ENCODE results near the gene SOX13.
"Not testable (repeated sequence)": the region's sequence is repeated elsewhere in the genome, so short reads cannot be mapped to it uniquely, and the experiment has no call there.

The SOX13 gene

GRCh38 chr1:204087893-204088528 is 15.1 kb downstream of the SOX13 start:
- DNase-seq: no peak

- no peak for DNase-seq
Observed at GRCh38 chr1:204088596-204088995, 15.7 kb downstream of the SOX13 start.

DNA sequence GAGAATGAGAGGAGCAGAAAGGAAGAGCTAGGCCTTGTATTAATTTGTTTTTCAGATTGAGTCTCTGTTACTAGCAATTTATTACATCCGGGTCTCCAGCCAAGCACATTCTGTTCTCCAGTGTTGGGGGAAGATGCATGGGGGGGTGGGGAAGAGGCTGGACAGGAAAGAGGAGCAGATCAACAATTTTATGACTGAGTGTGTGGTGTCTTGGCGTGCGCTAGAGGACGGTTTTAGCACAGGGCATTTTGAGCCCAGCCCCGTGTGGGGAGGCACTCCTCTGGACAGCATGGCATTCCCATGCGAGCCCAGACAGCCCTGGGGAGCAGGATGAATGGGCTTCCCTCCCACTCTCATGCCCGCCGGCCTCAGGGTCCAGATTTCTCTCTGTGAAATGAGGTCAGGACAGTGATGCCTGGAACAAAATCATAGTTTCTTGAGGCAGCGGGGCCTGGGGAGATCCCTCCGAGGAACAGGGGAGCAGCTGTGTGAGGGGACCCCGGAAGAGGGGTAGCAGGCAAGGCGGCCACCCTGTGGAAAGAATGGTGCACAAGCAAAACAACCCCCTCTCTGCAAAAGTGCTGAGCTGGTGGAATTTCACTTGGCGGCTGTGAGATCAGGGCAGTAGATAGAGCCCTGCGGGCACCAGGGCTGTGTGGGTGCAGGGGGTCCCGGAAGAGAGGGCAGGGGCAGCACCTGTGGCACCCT is 16.3 kb downstream of the SOX13 start:
- no peak for DNase-seq

GRCh38 chr1:204090132-204090531 is 17.2 kb downstream of the SOX13 start:
- not testable (repeated sequence) for DNase-seq

- no peak for DNase-seq
Observed at GRCh38 chr1:204091066-204091465, 18.2 kb downstream of the SOX13 start.

DNA sequence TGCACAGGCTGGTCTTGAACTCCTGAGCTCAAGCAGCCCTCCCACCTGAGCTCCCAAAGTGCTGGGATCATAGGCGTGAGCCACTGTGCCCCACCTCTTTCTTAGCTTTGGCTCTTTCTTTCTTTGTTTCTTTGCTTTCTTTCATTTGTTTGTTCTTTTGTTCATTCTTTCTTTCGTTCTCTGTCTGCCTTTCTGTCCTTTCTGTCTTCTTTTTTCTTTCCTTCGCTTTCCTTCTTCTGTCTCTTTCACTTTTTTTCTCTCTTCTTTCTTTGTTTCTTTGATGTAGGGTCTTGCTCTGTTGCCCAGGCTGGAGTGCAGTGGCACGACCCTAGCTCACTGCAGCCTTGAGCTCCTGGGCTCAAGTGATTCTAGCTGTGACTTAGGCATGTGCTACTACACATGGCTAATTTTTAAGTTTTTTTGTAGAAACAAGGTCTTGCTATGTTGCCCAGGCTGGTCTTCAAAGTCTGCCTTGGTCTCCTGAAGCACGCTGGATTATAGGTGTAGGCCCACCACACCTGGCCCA is 18.9 kb downstream of the SOX13 start:
- DNase-seq: no peak

- DNase-seq: no peak
Observed at GRCh38 chr1:204092632-204093420, 19.9 kb downstream of the SOX13 start.

GRCh38 chr1:204093421-204093717 is 20.5 kb downstream of the SOX13 start:
- DNase-seq: no peak

- DNase-seq: no peak
Observed at GRCh38 chr1:204093781-204094180, 20.9 kb downstream of the SOX13 start.

GRCh38 chr1:204094313-204094729 is 21.4 kb downstream of the SOX13 start:
- no peak for DNase-seq

DNA sequence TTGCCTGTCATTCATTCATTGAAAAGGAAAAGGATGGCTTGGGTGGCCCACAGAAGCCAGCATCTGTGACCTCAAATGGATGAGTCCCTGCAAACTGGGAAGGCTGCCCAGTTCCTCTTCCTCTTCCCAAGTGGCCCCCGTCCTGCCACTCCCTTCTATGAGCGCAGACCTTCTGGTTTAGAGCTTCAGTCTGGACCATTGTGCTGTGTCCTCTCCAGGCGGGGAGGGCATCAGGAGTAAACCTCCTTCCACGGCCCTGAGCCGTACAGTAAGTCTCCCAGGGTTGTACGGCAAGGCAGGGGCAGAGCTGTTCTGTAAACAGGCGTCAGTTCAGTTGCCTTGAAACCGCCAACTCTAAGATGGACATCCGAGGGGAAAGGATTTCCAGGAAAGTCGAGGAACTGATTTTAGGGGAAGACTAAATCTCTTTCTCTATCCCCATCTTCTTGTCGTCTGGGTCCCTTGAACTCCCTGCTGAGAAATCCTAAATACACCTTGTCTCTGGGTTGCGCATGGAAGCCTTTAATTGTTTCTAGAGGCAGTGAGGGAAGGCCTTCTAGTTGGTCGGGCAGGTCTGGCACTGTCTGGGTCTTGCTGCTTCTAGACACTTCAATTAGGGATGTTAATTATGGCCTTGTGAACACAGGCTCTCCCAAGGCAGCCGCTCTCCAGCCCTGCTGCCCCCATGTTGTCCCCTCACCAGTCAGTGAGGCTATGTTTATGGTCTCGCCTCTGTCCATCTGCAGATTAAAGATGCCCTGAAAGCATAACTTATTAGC is 22.1 kb downstream of the SOX13 start:
- DNase-seq: no peak

GRCh38 chr1:204096931-204097330 is 24.0 kb downstream of the SOX13 start:
- no peak for DNase-seq

DNA sequence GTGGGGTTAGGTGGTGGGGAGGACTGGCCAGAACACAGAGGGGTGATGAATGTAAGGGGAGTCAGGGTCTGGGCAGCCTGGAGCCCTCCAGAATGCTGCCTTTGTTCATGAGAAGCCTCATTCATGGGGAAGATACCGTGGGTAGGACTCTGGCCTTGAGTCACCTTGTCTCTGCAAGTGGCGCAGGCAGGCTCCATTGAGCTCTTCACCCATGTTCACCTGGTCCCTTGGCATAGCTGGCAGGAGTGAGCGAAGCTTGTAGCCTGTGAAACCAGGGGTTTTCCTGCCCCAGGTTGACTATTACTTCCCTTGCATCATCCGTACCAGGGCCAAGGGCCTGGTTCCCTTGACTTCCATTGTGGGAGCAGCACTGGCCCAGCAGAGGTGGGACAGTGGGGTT is 25.8 kb downstream of the SOX13 start:
- DNase-seq: no peak

GRCh38 chr1:204099754-204100153 is 26.8 kb downstream of the SOX13 start:
- not testable (repeated sequence) for DNase-seq

DNA sequence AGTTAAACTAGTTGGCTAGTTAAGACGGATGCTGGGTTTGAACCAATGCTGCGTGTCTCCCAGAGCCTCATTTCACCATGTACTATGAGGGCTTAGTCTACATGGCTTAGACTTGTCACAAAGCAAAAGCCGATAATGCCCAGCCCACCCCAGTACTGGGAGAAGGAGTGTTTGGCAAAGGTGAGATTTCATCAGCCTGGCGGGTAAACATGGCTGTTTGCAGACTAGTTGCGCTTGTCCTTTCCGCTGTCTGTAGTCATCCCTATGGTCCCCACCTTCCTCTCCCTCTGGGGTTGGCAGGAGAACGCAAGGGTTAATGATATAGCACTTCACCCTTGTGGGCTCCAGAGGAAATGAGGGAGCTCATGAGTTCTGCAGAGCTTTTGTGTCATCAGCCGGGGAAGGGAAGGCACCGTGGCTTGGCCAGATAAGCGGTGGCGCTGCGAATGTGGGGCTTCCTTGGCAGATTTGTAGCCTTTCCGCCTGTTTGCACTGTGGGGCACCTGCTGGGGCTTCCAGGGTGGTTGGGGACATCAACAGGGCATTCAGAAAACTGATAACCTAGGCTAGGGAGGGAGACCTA is 29.2 kb downstream of the SOX13 start:
- no peak for DNase-seq

- no peak for DNase-seq
Observed at GRCh38 chr1:204102739-204103430, 30.0 kb downstream of the SOX13 start.

GRCh38 chr1:204103431-204103741 is 30.5 kb downstream of the SOX13 start:
- no peak for DNase-seq

- DNase-seq: no peak
Observed at GRCh38 chr1:204104331-204105130, 31.6 kb downstream of the SOX13 start.

- DNase-seq: no peak
Observed at GRCh38 chr1:204105131-204105515, 32.2 kb downstream of the SOX13 start.

DNA sequence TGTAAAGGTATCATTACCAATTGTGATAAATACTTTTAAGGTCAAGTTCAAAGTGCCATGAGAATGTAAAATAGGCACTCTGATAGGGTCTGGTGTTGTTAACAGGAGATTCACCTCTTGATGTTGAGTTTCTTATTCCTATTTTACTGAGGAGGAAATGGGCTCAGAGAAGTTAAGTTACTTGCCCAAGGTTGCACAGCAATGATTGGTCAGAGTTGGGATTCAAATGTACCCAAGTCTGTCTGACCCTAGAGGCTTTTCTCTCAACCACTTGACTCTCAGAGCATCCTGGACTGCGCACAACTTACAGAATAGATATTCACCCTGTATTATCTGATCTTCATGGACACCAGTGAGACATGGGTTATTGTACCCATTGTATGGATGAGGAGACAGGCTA is 33.9 kb downstream of the SOX13 start:
- no peak for DNase-seq

DNA sequence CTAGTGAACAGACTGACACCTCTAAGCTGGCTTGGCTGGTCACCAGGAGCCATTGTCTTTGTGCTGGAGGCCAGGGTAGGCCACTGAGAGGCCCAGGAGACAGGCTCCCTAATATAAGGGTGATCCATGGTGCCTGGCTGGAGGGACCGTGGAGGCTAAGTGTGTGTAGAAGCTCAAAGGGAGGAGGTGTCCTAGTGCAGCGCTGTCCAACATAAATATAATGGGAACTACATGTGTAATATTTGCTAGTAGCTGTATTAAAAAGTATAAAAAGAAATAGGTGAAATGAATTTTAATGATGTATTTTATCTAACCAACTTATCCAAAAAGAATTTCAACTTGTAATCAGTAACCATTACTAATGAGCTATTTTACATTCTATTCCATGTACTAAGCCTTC is 35.0 kb downstream of the SOX13 start:
- DNase-seq: no peak

Measured in NCI-H446 (cell line).